Fibroblast of villous mesenchyme (primary cell): Measurements from ENCODE around the gene PTPRC. TPM values are rescaled to one million over a fixed set of nuclear protein-coding genes. Genes with fewer than 3 reads are reported as not detected.

ENCODE experiments used
- DNase-seq: peaks from one replicate; pipeline ENCODE4 v3.0.0-alpha.2; 2010; ENCODE audit warnings: low read depth
- H3K4me3 ChIP-seq: 2 replicates; pipeline ENCODE4 v1.5.1; 2011; ENCODE audit warnings: low read depth, mild to moderate bottlenecking, low read length
- CTCF ChIP-seq: IDR thresholded peaks from 2 replicates; pipeline ENCODE4 v1.5.1; 2012; ENCODE audit warnings: low read depth, mild to moderate bottlenecking, low read length; ENCODE audit not compliant: insufficient read depth
- total RNA-seq: library from RNA; depleted of rRNA; stranded (reverse); fragments of >200 nt; gene quantifications from 2 replicates; pipeline ENCODE4 v1.2.3, GENCODE V29; 2012

Gene PTPRC
- total RNA-seq, 1 donor = 3.5 TPM

DNA sequence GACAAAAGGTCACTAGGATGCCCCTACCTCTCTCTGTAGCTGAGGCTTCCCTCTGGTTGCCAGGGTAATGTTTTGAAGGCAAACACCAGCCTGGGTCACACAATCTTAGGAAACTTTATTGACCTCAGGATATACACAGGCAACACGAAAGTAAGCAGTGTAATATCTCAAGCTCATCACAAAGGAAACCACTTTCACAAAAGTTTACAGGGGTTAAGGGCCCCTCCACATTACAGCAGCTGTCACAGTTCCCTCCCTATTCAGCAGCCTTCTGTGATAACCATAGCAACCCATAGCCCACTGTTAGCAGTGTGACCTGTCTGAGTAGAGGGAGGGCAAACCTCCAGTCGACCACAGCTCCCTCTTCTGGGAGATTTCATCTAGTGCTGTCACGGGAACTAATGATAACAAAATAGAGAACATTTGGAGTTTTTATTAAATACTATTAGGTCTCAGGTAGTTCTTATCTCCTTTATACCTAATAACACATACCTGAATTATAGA, 149.8 kb downstream of the PTPRC start:
- H3K4me3 ChIP-seq = no peak overlapping the region
- DNase-seq = peak; percentile 59
- TF ChIP-seq CTCF = peak; percentile 38

- no peak for DNase-seq
- H3K4me3 ChIP-seq = no peak overlapping the region
- no peak for TF ChIP-seq CTCF
Observed at GRCh38 chr1:198793714-198794113, 154.9 kb downstream of the PTPRC start.

DNA sequence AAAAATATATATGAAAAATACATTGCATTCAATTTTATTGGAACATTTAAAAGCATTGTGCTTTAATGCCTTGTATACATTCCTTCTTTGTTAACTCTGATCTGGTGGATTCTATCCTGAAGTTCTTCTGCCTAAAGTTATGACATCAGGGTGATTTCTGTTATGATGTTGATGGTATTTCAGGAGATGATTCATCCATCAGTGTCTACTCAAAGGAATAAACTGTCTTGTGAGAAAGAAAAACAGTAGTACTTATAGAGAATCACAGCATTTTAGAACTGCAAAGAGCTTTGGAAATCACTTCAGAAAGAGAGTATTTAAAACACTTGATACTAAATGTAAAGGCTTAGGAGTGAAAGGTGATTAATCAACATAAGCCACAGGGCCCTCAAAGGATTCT, 155.7 kb downstream of the PTPRC start:
- peak; percentile 86 for DNase-seq
- no peak overlapping the region for H3K4me3 ChIP-seq
- no peak for TF ChIP-seq CTCF

DNA sequence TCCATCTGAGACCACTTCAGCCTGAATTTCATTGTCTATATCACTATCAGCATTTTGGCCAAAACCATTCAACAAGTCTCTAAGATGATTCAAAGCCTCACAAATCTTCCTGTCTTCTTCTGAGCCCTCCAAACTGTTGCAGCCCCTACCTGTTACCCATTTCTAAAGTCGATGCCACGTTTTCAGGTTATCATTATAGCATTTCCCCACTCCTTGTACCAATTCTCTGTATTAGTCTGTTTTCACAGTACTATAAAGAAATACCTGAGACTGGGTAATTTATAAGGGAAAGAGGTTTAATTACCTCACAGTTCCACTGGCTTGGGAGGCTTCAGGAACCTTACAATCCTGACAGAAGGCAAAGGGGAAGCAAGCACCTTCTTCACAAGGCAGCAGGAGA, 158.8 kb downstream of the PTPRC start:
- DNase-seq = no peak
- H3K4me3 ChIP-seq = no peak overlapping the region
- no peak for TF ChIP-seq CTCF

- no peak for DNase-seq
- H3K4me3 ChIP-seq = no peak overlapping the region
- peak; percentile 10 for TF ChIP-seq CTCF
Observed at GRCh38 chr1:198798923-198799386, 160.1 kb downstream of the PTPRC start.

DNA sequence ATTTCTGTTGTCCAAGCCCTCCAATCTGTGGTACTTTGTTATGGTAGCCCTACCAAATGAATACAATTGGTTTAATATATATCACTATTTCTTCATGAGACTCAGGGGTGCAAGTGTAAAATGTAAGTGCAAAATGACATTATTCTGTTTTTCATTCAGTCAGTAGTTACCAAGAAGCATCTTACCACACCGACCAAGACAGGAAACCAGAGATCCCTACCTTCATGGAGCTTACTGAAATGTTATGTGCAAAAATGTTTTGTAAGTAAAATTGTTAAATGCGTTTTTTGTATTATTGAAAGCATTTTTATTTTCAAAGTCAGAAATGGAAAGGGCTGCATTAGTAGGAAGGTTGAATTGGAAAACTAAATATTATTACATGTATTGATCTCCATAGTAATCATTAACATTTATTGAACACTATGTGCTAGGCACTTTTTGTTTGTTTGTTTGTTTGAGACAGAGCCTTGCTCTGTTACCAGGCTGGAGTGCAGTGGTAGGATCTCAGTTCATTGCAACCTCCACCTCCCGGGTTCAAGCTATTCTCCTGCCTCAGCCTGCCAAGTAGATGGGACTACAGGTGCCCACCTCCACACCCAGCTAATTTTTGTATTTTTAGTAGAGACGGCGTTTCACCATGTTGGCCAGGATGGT, 166.8 kb downstream of the PTPRC start:
- TF ChIP-seq CTCF = no peak
- H3K4me3 ChIP-seq = no peak overlapping the region
- no peak for DNase-seq

DNA sequence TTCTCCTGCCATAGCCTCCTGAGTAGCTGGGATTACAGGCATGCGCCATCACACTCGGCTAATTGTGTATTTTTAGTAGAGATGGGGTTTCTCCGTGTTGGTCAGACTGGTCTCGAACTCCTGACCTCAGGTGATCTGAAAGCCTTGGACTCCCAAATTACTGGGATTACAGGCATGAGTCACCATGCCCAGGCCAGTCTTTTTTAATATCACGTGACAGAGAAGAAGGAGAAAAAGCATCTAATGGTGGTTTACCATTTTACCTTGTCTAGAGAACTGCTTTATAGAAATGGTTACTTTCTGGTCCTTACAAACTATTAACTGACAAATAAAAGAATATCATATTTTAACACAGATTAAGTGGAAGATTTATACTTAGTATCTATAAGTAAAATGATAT, 168.0 kb downstream of the PTPRC start:
- TF ChIP-seq CTCF = no peak
- no peak for DNase-seq
- no peak overlapping the region for H3K4me3 ChIP-seq
